ENCODE results near the gene TPCN1. TPM values are rescaled to one million over a fixed set of nuclear protein-coding genes. Genes with fewer than 3 reads are reported as not detected.

Gene TPCN1
- total and polyA plus RNA-seq, 4 donors, result 20.8 to 61.7 (median 30.7) TPM

- Histone ChIP-seq H3K4me1 (ENCODE audit: control insufficient read depth in 5 of 5, insufficient read depth in 5 of 5, low read length in 5 of 5) (peaks cover 0 to 26% (median 0%) of the 10 kb centered on the region in 5 donors), H3K27ac (ENCODE audit: low read depth in 1 of 2, low read length in 1 of 2) (peak overlapping the region; percentile 8 to 92), H3K9ac (ENCODE audit: insufficient read depth in 1 of 2, low read length in 2 of 2) (no peak overlapping the region), H3K36me3 (ENCODE audit: control insufficient read depth in 4 of 4, insufficient read depth in 4 of 4, low read length in 4 of 4) (peaks cover 0 to 33% (median 26%) of the 10 kb centered on the region in 4 donors), H3K4me3 (no peak overlapping the region), H3K27me3 (ENCODE audit: control insufficient read depth in 3 of 3, insufficient read depth in 3 of 3, low read length in 2 of 3) (no peaks in the 10 kb centered on the region), H3K9me3 (ENCODE audit: control insufficient read depth in 4 of 4, insufficient read depth in 3 of 4, low read length in 3 of 4) (no peaks in the 10 kb centered on the region)
- WGBS, 2 donors, result 89 to 93% methylated on average over 8 of the region's 8 CpGs
- ATAC-seq (ENCODE audit: insufficient read depth, low FRiP score) (no peak), DNase-seq (no peak)
- no peak for TF ChIP-seq CTCF (IDR thresholded peaks at IDR 0.05; ENCODE audit: control extremely low read depth, extremely low read depth)
These were observed 10.2 kb downstream of the TPCN1 start for GRCh38 chr12:113231235-113232088.

- no peak overlapping the region for H3K4me3 ChIP-seq
- no peak for TF ChIP-seq CTCF (IDR thresholded peaks at IDR 0.05; ENCODE audit: control extremely low read depth, extremely low read depth)
- H3K27ac ChIP-seq (ENCODE audit: low read depth in 1 of 2, low read length in 1 of 2), result peak overlapping the region; percentile 37 to 92
- no peaks in the 10 kb centered on the region for H3K9me3 ChIP-seq (ENCODE audit: control insufficient read depth in 4 of 4, insufficient read depth in 3 of 4, low read length in 3 of 4)
- H3K9ac ChIP-seq (ENCODE audit: insufficient read depth in 1 of 2, low read length in 2 of 2), result no peak overlapping the region
- H3K36me3 ChIP-seq (ENCODE audit: control insufficient read depth in 4 of 4, insufficient read depth in 4 of 4, low read length in 4 of 4), result peaks cover 0 to 33% (median 24%) of the 10 kb centered on the region in 4 donors
- peaks cover 0 to 28% (median 4%) of the 10 kb centered on the region in 5 donors for H3K4me1 ChIP-seq (ENCODE audit: control insufficient read depth in 5 of 5, insufficient read depth in 5 of 5, low read length in 5 of 5)
- ATAC-seq (ENCODE audit: insufficient read depth, low FRiP score), result no peak
- no peaks in the 10 kb centered on the region for H3K27me3 ChIP-seq (ENCODE audit: control insufficient read depth in 3 of 3, insufficient read depth in 3 of 3, low read length in 2 of 3)
- 93 to 94% methylated on average over 18 of the region's 18 CpGs for WGBS, 2 donors
- no peak for DNase-seq
These were observed 11.0 kb downstream of the TPCN1 start for GRCh38 chr12:113232089-113232839.

GRCh38 chr12:113232840-113233585 is 11.7 kb downstream of the TPCN1 start:
- H3K36me3 ChIP-seq (ENCODE audit: control insufficient read depth in 4 of 4, insufficient read depth in 4 of 4, low read length in 4 of 4), result peaks cover 0 to 27% (median 22%) of the 10 kb centered on the region in 4 donors
- no peak overlapping the region for H3K4me3 ChIP-seq
- no peak overlapping the region for H3K9ac ChIP-seq (ENCODE audit: insufficient read depth in 1 of 2, low read length in 2 of 2)
- no peaks in the 10 kb centered on the region for H3K27me3 ChIP-seq (ENCODE audit: control insufficient read depth in 3 of 3, insufficient read depth in 3 of 3, low read length in 2 of 3)
- no peaks in the 10 kb centered on the region for H3K9me3 ChIP-seq (ENCODE audit: control insufficient read depth in 4 of 4, insufficient read depth in 3 of 4, low read length in 3 of 4)
- peaks cover 0 to 31% (median 4%) of the 10 kb centered on the region in 5 donors for H3K4me1 ChIP-seq (ENCODE audit: control insufficient read depth in 5 of 5, insufficient read depth in 5 of 5, low read length in 5 of 5)
- DNase-seq (no peak), ATAC-seq (ENCODE audit: insufficient read depth, low FRiP score) (no peak)
- TF ChIP-seq CTCF (IDR thresholded peaks at IDR 0.05; ENCODE audit: control extremely low read depth, extremely low read depth), result no peak
- 37 to 65% methylated on average over 25 of the region's 25 CpGs for WGBS, 2 donors
- H3K27ac ChIP-seq (ENCODE audit: low read depth in 1 of 2, low read length in 1 of 2), result peak overlapping the region; percentile 40 to 92
